Breast epithelium (tissue), 3 donors: ENCODE data around the gene DUSP23.

Experiments
- POLR2A ChIP-seq: fragments of 450-650 bp; IDR thresholded peaks from one replicate; pipeline ENCODE4 v1.6.1; 2016; ENCODE audit warnings: antibody characterized with exemption, mild to moderate bottlenecking, moderate library complexity
- POLR2AphosphoS5 ChIP-seq, 3 donors: sonication (generic); formaldehyde crosslinking; IDR thresholded peaks; one replicate each; pipeline ENCODE4 v1.6.1; 2017; ENCODE audit warnings: antibody characterized with exemption in 3 of 3
- TF ChIP-seq, protein P1 (sequence below), 3 donors: fragments of 450-650 bp; IDR thresholded peaks; one replicate each; pipeline ENCODE4 v1.5.1; 2016 to 2017; ENCODE audit warnings: antibody characterized with exemption in 3 of 3, mild to moderate bottlenecking in 3 of 3, moderate library complexity in 3 of 3

DNA sequence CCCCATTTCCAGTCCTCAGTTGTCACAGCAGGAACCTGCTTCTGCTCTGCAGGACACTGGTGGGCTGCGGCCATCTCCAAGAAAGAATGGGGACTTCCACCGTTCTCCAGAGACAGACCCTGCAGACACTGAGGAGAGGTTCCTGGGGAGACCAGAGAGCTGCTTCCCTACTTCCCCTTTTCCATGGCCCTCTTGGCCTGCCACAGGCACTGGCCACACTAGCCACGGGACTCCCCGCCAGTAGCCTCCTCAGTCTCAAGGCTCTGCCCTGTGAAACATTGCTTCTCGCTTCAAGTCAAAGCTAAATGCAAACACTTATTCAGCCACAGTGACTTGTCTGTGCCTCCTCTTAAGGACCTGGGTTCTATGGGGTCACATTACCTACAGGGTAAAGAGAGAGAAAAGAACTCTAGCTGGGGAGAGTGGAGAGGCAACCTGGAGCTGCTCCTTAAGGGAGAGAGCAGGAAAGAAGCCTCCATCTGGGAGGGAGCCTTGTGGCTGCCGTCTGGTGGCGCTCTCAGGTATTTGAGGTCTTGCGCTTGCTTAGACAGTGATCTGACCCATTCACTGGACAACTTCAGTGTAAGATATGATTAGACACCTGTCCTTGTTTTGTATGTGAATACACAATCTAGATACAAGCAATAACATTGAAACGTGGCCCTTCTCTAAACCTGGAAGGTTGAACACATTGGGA, 40.6 kb downstream of the DUSP23 start:
- no peak for TF ChIP-seq POLR2A
- TF ChIP-seq POLR2AphosphoS5 (IDR thresholded peaks at IDR 0.05), result no peak
- TF ChIP-seq, protein P1, sequence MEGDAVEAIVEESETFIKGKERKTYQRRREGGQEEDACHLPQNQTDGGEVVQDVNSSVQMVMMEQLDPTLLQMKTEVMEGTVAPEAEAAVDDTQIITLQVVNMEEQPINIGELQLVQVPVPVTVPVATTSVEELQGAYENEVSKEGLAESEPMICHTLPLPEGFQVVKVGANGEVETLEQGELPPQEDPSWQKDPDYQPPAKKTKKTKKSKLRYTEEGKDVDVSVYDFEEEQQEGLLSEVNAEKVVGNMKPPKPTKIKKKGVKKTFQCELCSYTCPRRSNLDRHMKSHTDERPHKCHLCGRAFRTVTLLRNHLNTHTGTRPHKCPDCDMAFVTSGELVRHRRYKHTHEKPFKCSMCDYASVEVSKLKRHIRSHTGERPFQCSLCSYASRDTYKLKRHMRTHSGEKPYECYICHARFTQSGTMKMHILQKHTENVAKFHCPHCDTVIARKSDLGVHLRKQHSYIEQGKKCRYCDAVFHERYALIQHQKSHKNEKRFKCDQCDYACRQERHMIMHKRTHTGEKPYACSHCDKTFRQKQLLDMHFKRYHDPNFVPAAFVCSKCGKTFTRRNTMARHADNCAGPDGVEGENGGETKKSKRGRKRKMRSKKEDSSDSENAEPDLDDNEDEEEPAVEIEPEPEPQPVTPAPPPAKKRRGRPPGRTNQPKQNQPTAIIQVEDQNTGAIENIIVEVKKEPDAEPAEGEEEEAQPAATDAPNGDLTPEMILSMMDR (IDR thresholded peaks at IDR 0.05), result no peak
